C4-2B (cell line): ENCODE results near the gene RPS6KA5.

ENCODE experiments used
- H3K27ac ChIP-seq: fragments of 450-650 bp; 2 replicates; pipeline ENCODE4 v1.5.1; 2017
- ZFX ChIP-seq: fragments of 450-650 bp; IDR thresholded peaks from 2 replicates; pipeline ENCODE4 v1.6.1; 2017
- TF ChIP-seq, protein P1 (sequence below): fragments of 450-650 bp; conservative IDR thresholded peaks from 2 replicates; pipeline ENCODE4 v1.5.1; 2017; ENCODE audit warnings: mild to moderate bottlenecking

Gene RPS6KA5

DNA sequence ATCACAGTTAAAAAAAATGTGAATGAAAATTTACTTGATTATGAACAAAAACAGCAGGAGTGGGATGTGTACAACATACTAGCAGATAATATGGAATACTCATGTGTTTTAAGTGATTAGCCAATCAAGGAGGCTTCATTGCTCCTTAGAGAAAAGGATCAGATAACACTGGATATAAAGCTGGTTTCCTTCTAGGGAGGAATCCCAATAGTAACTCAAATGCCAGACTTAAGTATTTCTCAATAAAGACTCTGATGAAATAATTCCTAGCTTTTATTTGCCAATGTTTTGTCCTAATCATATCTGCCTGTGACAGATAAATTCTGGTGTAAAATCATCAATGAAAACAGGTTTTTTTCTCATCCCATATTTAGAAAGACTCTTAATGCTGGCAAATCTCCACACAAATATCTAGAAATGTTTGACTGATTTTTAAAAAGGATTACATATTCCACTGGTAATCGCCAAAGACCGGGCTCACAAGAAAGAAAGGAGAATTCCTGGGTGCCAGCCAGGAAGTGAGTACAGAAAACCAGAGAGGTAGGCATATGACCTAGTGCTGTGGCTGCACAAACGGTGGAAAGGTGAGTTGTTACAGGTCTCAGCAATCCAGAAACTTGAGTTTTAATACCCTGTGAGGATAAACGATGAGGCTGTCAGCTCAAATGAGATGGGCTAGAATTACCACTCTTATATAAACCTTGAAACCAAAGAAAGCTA is 135.7 kb downstream of the RPS6KA5 start:
- TF ChIP-seq, protein P1, sequence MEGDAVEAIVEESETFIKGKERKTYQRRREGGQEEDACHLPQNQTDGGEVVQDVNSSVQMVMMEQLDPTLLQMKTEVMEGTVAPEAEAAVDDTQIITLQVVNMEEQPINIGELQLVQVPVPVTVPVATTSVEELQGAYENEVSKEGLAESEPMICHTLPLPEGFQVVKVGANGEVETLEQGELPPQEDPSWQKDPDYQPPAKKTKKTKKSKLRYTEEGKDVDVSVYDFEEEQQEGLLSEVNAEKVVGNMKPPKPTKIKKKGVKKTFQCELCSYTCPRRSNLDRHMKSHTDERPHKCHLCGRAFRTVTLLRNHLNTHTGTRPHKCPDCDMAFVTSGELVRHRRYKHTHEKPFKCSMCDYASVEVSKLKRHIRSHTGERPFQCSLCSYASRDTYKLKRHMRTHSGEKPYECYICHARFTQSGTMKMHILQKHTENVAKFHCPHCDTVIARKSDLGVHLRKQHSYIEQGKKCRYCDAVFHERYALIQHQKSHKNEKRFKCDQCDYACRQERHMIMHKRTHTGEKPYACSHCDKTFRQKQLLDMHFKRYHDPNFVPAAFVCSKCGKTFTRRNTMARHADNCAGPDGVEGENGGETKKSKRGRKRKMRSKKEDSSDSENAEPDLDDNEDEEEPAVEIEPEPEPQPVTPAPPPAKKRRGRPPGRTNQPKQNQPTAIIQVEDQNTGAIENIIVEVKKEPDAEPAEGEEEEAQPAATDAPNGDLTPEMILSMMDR, result no peak
- TF ChIP-seq ZFX, result no peak
- H3K27ac ChIP-seq, result no peak overlapping the region

DNA sequence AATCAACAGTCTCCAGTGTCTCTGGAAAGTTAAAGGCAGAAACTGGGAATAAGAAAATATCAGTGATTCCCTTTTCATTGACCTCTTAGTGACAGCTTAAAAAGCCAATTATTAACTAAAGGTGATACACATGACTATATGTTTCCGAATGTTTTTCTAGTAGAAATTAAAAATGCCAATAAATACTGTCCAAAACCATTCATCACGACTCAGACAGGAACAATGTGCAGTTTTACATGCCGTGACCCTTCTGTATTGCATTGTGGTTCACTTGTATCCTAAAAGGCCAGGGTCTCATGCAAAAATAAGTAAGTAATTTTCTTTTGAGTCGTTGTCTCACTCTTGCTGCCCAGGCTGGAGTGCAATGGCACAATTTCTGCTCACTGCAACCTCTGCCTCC is 138.3 kb downstream of the RPS6KA5 start:
- TF ChIP-seq, protein P1, result no peak
- TF ChIP-seq ZFX, result no peak
- H3K27ac ChIP-seq, result no peak overlapping the region

- TF ChIP-seq, protein P1, result no peak
- no peak for TF ChIP-seq ZFX
- no peak overlapping the region for H3K27ac ChIP-seq
These were observed 149.3 kb downstream of the RPS6KA5 start for GRCh38 chr14:90911121-90911520.

DNA sequence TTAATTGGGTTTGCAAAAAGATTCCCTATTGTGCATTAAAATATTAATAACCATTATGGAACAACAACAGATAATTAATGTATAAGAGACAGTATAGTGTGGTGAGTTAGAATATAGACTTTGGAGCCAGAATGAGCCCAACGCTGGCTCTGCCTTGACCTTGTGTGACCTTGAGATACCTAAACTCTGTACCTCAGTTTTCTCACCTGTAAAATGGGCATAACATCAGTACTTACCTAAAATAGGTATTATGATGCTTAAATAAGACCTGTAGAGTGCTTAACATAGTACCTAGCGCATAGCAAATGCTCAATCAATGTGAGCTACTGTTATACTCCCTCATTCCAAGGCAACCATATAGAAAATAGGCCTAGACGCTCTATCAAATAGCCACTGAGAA is 153.3 kb downstream of the RPS6KA5 start:
- no peak overlapping the region for H3K27ac ChIP-seq
- TF ChIP-seq ZFX, result no peak
- TF ChIP-seq, protein P1, result no peak

- no peak overlapping the region for H3K27ac ChIP-seq
- TF ChIP-seq ZFX, result no peak
- TF ChIP-seq, protein P1, result no peak
These were observed 154.9 kb downstream of the RPS6KA5 start for GRCh38 chr14:90905531-90905930.

DNA sequence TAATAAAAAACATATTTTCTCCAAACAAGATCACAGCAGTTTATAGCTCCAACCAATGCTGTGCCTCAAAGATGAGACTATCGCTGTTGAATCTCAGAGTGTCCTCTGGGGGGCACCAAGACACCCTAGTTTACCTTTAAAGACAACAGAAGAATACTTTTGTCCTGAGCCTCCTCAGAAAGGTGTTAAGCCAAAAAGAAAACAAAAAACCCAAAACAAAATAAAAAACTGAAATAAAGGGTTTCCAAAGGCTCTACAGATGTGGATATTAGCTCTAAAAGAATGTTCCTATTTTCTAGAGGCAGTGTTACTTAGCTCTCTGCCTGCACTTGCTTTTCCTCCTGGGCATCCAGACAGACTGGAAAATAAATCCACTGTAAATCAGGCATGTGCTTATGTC is 157.3 kb downstream of the RPS6KA5 start:
- TF ChIP-seq ZFX, result no peak
- TF ChIP-seq, protein P1, result peak; percentile 86
- H3K27ac ChIP-seq, result no peak overlapping the region

- no peak overlapping the region for H3K27ac ChIP-seq
- TF ChIP-seq ZFX, result no peak
- TF ChIP-seq, protein P1, result peak; percentile 22
These were observed 159.9 kb downstream of the RPS6KA5 start for GRCh38 chr14:90900476-90901083.
